ENCODE data around the gene SERPINB3. TPM values are rescaled to one million over a fixed set of nuclear protein-coding genes. Genes with fewer than 3 reads are reported as not detected.
"Not testable (repeated sequence)": the region's sequence is repeated elsewhere in the genome, so short reads cannot be mapped to it uniquely, and the experiment has no call there.

SERPINB3 gene
- total RNA-seq, 3 donors from 2014 or later (not counting 1 experiment from before 2014, with no cell fraction given), result not detected

- Histone ChIP-seq H3K27me3 (ENCODE audit: control insufficient read depth, insufficient read depth, low read length) (no peaks in the 10 kb centered on the region), H3K9me3 (ENCODE audit: control insufficient read depth, insufficient read depth, low read length) (no peaks in the 10 kb centered on the region), H3K4me3 (ENCODE audit: low read length) (no peak overlapping the region), H3K4me1 (ENCODE audit: control insufficient read depth, insufficient read depth, low read length) (no peaks in the 10 kb centered on the region), H3K27ac (ENCODE audit: low read length) (no peak overlapping the region), H3K36me3 (ENCODE audit: control insufficient read depth, insufficient read depth, low read length) (no peaks in the 10 kb centered on the region)
- no peak for TF ChIP-seq CTCF (IDR thresholded peaks at IDR 0.05)
- Mint-ChIP-seq H3K27ac (no peak overlapping the region), H3K9me3 (no peaks in the 10 kb centered on the region), H3K4me1 (no peaks in the 10 kb centered on the region), H3K4me3 (no peak overlapping the region), H3K36me3 (no peaks in the 10 kb centered on the region), H3K27me3 (ENCODE audit: low read depth in 2 of 2) (peaks cover 3 to 15% of the 10 kb centered on the region in 2 donors)
- DNase-seq (no peak), ATAC-seq (no peak)
- intact Hi-C loops (cut with micrococcal nuclease), result no loop called here
- WGBS (ENCODE audit: insufficient coverage), result 64% methylated on average over 6 of the region's 7 CpGs
These were observed 13.5 kb downstream of the SERPINB3 start for GRCh38 chr18:63648241-63648640.

- no peak for TF ChIP-seq CTCF (IDR thresholded peaks at IDR 0.05)
- no peaks in the 10 kb centered on the region for H3K36me3 ChIP-seq (ENCODE audit: control insufficient read depth, insufficient read depth, low read length)
- H3K36me3 Mint-ChIP-seq, result no peaks in the 10 kb centered on the region
- no peaks in the 10 kb centered on the region for H3K4me1 ChIP-seq (ENCODE audit: control insufficient read depth, insufficient read depth, low read length)
- intact Hi-C loops (cut with micrococcal nuclease), result no loop called here
- H3K27me3 Mint-ChIP-seq (ENCODE audit: low read depth in 2 of 2), result peaks cover 3 to 9% of the 10 kb centered on the region in 2 donors
- DNase-seq (no peak), ATAC-seq (no peak)
- H3K4me3 ChIP-seq (ENCODE audit: low read length), result no peak overlapping the region
- H3K4me3 Mint-ChIP-seq, result no peak overlapping the region
- no peaks in the 10 kb centered on the region for H3K9me3 ChIP-seq (ENCODE audit: control insufficient read depth, insufficient read depth, low read length)
- no peak overlapping the region for H3K27ac Mint-ChIP-seq
- no peaks in the 10 kb centered on the region for H3K9me3 Mint-ChIP-seq
- no peaks in the 10 kb centered on the region for H3K27me3 ChIP-seq (ENCODE audit: control insufficient read depth, insufficient read depth, low read length)
- H3K4me1 Mint-ChIP-seq, result no peaks in the 10 kb centered on the region
- no peak overlapping the region for H3K27ac ChIP-seq (ENCODE audit: low read length)
These were observed 14.8 kb downstream of the SERPINB3 start for GRCh38 chr18:63646936-63647335.

- ATAC-seq; H3K27ac ChIP-seq (ENCODE audit: low read length); DNase-seq; H3K9me3 ChIP-seq (ENCODE audit: control insufficient read depth, insufficient read depth, low read length); H3K36me3 ChIP-seq (ENCODE audit: control insufficient read depth, insufficient read depth, low read length); H3K36me3 Mint-ChIP-seq; H3K4me1 Mint-ChIP-seq; H3K27me3 Mint-ChIP-seq (ENCODE audit: low read depth in 2 of 2); H3K4me1 ChIP-seq (ENCODE audit: control insufficient read depth, insufficient read depth, low read length); H3K27ac Mint-ChIP-seq; H3K4me3 Mint-ChIP-seq; H3K4me3 ChIP-seq (ENCODE audit: low read length); H3K27me3 ChIP-seq (ENCODE audit: control insufficient read depth, insufficient read depth, low read length); H3K9me3 Mint-ChIP-seq; intact Hi-C loops (cut with micrococcal nuclease): not testable (repeated sequence)
- 100% methylated on average over 1 of the region's 1 CpG for WGBS (ENCODE audit: insufficient coverage)
These were observed 17.0 kb downstream of the SERPINB3 start for GRCh38 chr18:63644694-63645093.

- H3K9me3 ChIP-seq (ENCODE audit: control insufficient read depth, insufficient read depth, low read length); DNase-seq; H3K9me3 Mint-ChIP-seq; H3K27ac ChIP-seq (ENCODE audit: low read length); H3K27me3 Mint-ChIP-seq (ENCODE audit: low read depth in 2 of 2); H3K4me3 ChIP-seq (ENCODE audit: low read length); H3K4me1 ChIP-seq (ENCODE audit: control insufficient read depth, insufficient read depth, low read length); H3K4me3 Mint-ChIP-seq; H3K36me3 Mint-ChIP-seq; H3K27ac Mint-ChIP-seq; H3K4me1 Mint-ChIP-seq; ATAC-seq; H3K27me3 ChIP-seq (ENCODE audit: control insufficient read depth, insufficient read depth, low read length); intact Hi-C loops (cut with micrococcal nuclease); H3K36me3 ChIP-seq (ENCODE audit: control insufficient read depth, insufficient read depth, low read length): not testable (repeated sequence)
- no CpG with 5 or more reads among the region's 2 CpGs for WGBS (ENCODE audit: insufficient coverage)
These were observed 17.6 kb downstream of the SERPINB3 start, which contains the start of gene SERPINB4 for GRCh38 chr18:63644142-63644541. Gene SERPINB4, minus strand, starts transcription at chr18:63644256. Its CDS starts 679 bp downstream, at chr18:63643577.

GRCh38 chr18:63642668-63643356, 18.9 kb downstream of the SERPINB3 start:
- H3K27ac Mint-ChIP-seq; H3K4me1 ChIP-seq (ENCODE audit: control insufficient read depth, insufficient read depth, low read length); H3K27me3 Mint-ChIP-seq (ENCODE audit: low read depth in 2 of 2); H3K27me3 ChIP-seq (ENCODE audit: control insufficient read depth, insufficient read depth, low read length); H3K4me3 ChIP-seq (ENCODE audit: low read length); intact Hi-C loops (cut with micrococcal nuclease); H3K9me3 ChIP-seq (ENCODE audit: control insufficient read depth, insufficient read depth, low read length); H3K4me1 Mint-ChIP-seq; DNase-seq; H3K27ac ChIP-seq (ENCODE audit: low read length); H3K9me3 Mint-ChIP-seq; H3K4me3 Mint-ChIP-seq; H3K36me3 Mint-ChIP-seq; ATAC-seq; H3K36me3 ChIP-seq (ENCODE audit: control insufficient read depth, insufficient read depth, low read length): not testable (repeated sequence)
- 93% methylated on average over 4 of the region's 4 CpGs for WGBS (ENCODE audit: insufficient coverage)

- H3K4me3 Mint-ChIP-seq; H3K36me3 Mint-ChIP-seq; H3K36me3 ChIP-seq (ENCODE audit: control insufficient read depth, insufficient read depth, low read length); H3K4me1 Mint-ChIP-seq; H3K4me1 ChIP-seq (ENCODE audit: control insufficient read depth, insufficient read depth, low read length); H3K27me3 ChIP-seq (ENCODE audit: control insufficient read depth, insufficient read depth, low read length); DNase-seq; intact Hi-C loops (cut with micrococcal nuclease); H3K27ac ChIP-seq (ENCODE audit: low read length); H3K9me3 ChIP-seq (ENCODE audit: control insufficient read depth, insufficient read depth, low read length); H3K4me3 ChIP-seq (ENCODE audit: low read length); H3K9me3 Mint-ChIP-seq; ATAC-seq; H3K27ac Mint-ChIP-seq: not testable (repeated sequence)
- H3K27me3 Mint-ChIP-seq (ENCODE audit: low read depth in 2 of 2), result peaks cover 0 to 15% of the 10 kb centered on the region in 2 donors
- WGBS (ENCODE audit: insufficient coverage), result 86% methylated on average over 2 of the region's 4 CpGs
These were observed 20.5 kb downstream of the SERPINB3 start for GRCh38 chr18:63641157-63641680.

All from natural killer cell (primary cell).